GM21515 (cell line): ENCODE data around the gene ZBTB14.

Experiments
- ATAC-seq: cut with Tn5 transposase; IDR thresholded peaks from one replicate; pipeline ENCODE4 v1.9.1; 2021; ENCODE audit not compliant: unreplicated experiment

ZBTB14 gene

GRCh38 chr18:5294113-5294456 lies 1.4 kb downstream of the ZBTB14 start:
- ATAC-seq: no peak

- ATAC-seq: no peak
These were observed 7.0 kb downstream of the ZBTB14 start for GRCh38 chr18:5288517-5288935.

GRCh38 chr18:5287854-5288253 lies 7.7 kb downstream of the ZBTB14 start:
- ATAC-seq: no peak

- no peak for ATAC-seq
These were observed 9.0 kb downstream of the ZBTB14 start for GRCh38 chr18:5286525-5286924.

- no peak for ATAC-seq
These were observed 10.2 kb downstream of the ZBTB14 start for GRCh38 chr18:5285326-5285725.

GRCh38 chr18:5284808-5285207 lies 10.7 kb downstream of the ZBTB14 start:
- ATAC-seq: no peak

GRCh38 chr18:5282770-5283169 lies 12.8 kb downstream of the ZBTB14 start:
- no peak for ATAC-seq

GRCh38 chr18:5276947-5277346 lies 18.6 kb downstream of the ZBTB14 start:
- ATAC-seq: no peak

- no peak for ATAC-seq
These were observed 19.7 kb downstream of the ZBTB14 start for GRCh38 chr18:5275872-5276271.

- no peak for ATAC-seq
These were observed 26.7 kb downstream of the ZBTB14 start for GRCh38 chr18:5268874-5269273.

GRCh38 chr18:5266721-5267120 lies 28.8 kb downstream of the ZBTB14 start:
- no peak for ATAC-seq

- ATAC-seq: no peak
These were observed 41.6 kb downstream of the ZBTB14 start for GRCh38 chr18:5253910-5254309.

GRCh38 chr18:5251117-5251516 lies 44.4 kb downstream of the ZBTB14 start:
- no peak for ATAC-seq

- ATAC-seq: no peak
These were observed 44.9 kb downstream of the ZBTB14 start for GRCh38 chr18:5250603-5251002.

- ATAC-seq: no peak
These were observed 50.6 kb downstream of the ZBTB14 start for GRCh38 chr18:5244941-5245340.

- no peak for ATAC-seq
These were observed 56.1 kb downstream of the ZBTB14 start for GRCh38 chr18:5239447-5239846.
